ENCODE data around the gene POLD3.

The POLD3 gene

DNA sequence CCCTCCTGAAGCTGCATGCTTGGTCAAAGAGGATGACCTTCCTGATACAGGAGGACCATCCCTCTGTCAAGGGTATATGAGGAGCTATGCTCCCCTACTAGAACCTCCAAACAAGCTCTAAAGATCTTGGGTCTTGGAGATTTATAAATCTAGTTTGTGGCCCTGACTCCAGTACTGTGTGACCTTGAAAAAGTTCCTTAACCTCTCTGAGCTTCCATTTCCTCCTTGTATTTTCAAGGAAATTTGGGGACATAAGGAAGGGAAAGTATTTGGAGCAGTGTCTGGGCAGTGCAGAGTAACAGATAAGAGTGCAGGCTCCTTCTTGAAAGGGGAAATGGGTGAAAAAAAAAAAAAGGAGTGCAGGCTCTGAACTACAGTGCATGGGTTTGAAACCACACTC lies 93.0 kb downstream of the POLD3 start:
- no peak overlapping the region for H3K4me3 ChIP-seq (ENCODE audit: low read depth in 1 of 2, low read length in 2 of 2)
- H3K4me1 ChIP-seq (ENCODE audit: insufficient read depth, low read length): no peaks in the 10 kb centered on the region
- no peak for TF ChIP-seq CTCF (IDR thresholded peaks at IDR 0.05; ENCODE audit: borderline replicate concordance, extremely low read depth, low read length, poor library complexity, severe bottlenecking)
- no peak for TF ChIP-seq EZH2 (IDR thresholded peaks at IDR 0.05; ENCODE audit: borderline replicate concordance, low read depth, low read length, severe bottlenecking)
- no peak overlapping the region for H2AFZ ChIP-seq (ENCODE audit: low read depth, low read length)
- DNase-seq: no peak
- ATAC-seq (ENCODE audit: insufficient read depth, low read depth): no peak
- no peak overlapping the region for H3K4me2 ChIP-seq (ENCODE audit: insufficient read depth, low read length)
- H3K79me2 ChIP-seq (ENCODE audit: insufficient read depth, low read length): no peaks in the 10 kb centered on the region
- no peaks in the 10 kb centered on the region for H3K27me3 ChIP-seq (ENCODE audit: insufficient read depth, low read length, poor library complexity)
- H3K27ac ChIP-seq (ENCODE audit: low read length): no peak overlapping the region
- no peaks in the 10 kb centered on the region for H3K36me3 ChIP-seq (ENCODE audit: insufficient read depth, low read length)
- no peak overlapping the region for H3K9ac ChIP-seq (ENCODE audit: low read depth, low read length)
- H3K9me3 ChIP-seq (ENCODE audit: insufficient read depth, low read length, severe bottlenecking): no peaks in the 10 kb centered on the region
- no peaks in the 10 kb centered on the region for H4K20me1 ChIP-seq (ENCODE audit: insufficient read depth, low read length)

DNA sequence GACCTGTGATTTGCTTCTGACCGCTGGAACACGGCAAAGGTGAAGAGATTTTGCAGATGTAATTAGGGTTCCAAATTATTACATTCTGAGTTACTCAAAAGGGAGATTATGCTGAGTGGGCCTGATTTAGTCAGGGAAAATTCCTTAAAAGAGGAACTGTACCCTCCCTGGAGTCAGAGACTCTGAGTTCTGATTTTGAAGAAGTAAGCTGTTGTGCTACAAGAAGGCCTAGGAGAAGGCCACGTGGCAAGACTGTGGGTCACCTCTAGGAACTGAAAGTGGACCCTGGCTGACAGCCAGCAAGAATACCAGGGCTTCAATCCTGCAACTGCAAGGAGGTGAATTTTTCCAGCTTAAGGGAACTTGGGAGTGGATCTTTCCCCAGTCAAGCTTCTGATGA lies 93.5 kb downstream of the POLD3 start:
- Histone ChIP-seq H3K79me2 (ENCODE audit: insufficient read depth, low read length) (no peaks in the 10 kb centered on the region), H4K20me1 (ENCODE audit: insufficient read depth, low read length) (no peaks in the 10 kb centered on the region), H3K27me3 (ENCODE audit: insufficient read depth, low read length, poor library complexity) (no peaks in the 10 kb centered on the region), H3K36me3 (ENCODE audit: insufficient read depth, low read length) (no peaks in the 10 kb centered on the region), H3K4me3 (ENCODE audit: low read depth in 1 of 2, low read length in 2 of 2) (no peak overlapping the region), H3K4me1 (ENCODE audit: insufficient read depth, low read length) (no peaks in the 10 kb centered on the region), H3K4me2 (ENCODE audit: insufficient read depth, low read length) (no peak overlapping the region), H2AFZ (ENCODE audit: low read depth, low read length) (no peak overlapping the region), H3K27ac (ENCODE audit: low read length) (no peak overlapping the region), H3K9me3 (ENCODE audit: insufficient read depth, low read length, severe bottlenecking) (no peaks in the 10 kb centered on the region), H3K9ac (ENCODE audit: low read depth, low read length) (no peak overlapping the region)
- DNase-seq: no peak
- no peak for TF ChIP-seq EZH2 (IDR thresholded peaks at IDR 0.05; ENCODE audit: borderline replicate concordance, low read depth, low read length, severe bottlenecking)
- TF ChIP-seq CTCF (IDR thresholded peaks at IDR 0.05; ENCODE audit: borderline replicate concordance, extremely low read depth, low read length, poor library complexity, severe bottlenecking): no peak
- no peak for ATAC-seq (ENCODE audit: insufficient read depth, low read depth)

- Histone ChIP-seq H3K27me3 (ENCODE audit: insufficient read depth, low read length, poor library complexity) (no peaks in the 10 kb centered on the region), H3K79me2 (ENCODE audit: insufficient read depth, low read length) (no peaks in the 10 kb centered on the region), H3K4me1 (ENCODE audit: insufficient read depth, low read length) (no peaks in the 10 kb centered on the region), H3K36me3 (ENCODE audit: insufficient read depth, low read length) (no peaks in the 10 kb centered on the region), H3K4me2 (ENCODE audit: insufficient read depth, low read length) (no peak overlapping the region), H3K9me3 (ENCODE audit: insufficient read depth, low read length, severe bottlenecking) (no peaks in the 10 kb centered on the region), H4K20me1 (ENCODE audit: insufficient read depth, low read length) (no peaks in the 10 kb centered on the region), H2AFZ (ENCODE audit: low read depth, low read length) (no peak overlapping the region), H3K27ac (ENCODE audit: low read length) (no peak overlapping the region), H3K9ac (ENCODE audit: low read depth, low read length) (no peak overlapping the region), H3K4me3 (ENCODE audit: low read depth in 1 of 2, low read length in 2 of 2) (no peak overlapping the region)
- ATAC-seq (ENCODE audit: insufficient read depth, low read depth): no peak
- no peak for TF ChIP-seq EZH2 (IDR thresholded peaks at IDR 0.05; ENCODE audit: borderline replicate concordance, low read depth, low read length, severe bottlenecking)
- TF ChIP-seq CTCF (IDR thresholded peaks at IDR 0.05; ENCODE audit: borderline replicate concordance, extremely low read depth, low read length, poor library complexity, severe bottlenecking): no peak
- no peak for DNase-seq
Observed at GRCh38 chr11:74686792-74687191, 94.4 kb downstream of the POLD3 start.

Measured in DND-41 (cell line).